NCI-H748 (cell line): ENCODE data around the gene FXYD6.

Experiments used
- DNase-seq: peaks from one replicate; lab custom pipeline; 2025; ENCODE audit not compliant: unreplicated experiment; lab: John Stamatoyannopoulos, UW

FXYD6 gene

DNA sequence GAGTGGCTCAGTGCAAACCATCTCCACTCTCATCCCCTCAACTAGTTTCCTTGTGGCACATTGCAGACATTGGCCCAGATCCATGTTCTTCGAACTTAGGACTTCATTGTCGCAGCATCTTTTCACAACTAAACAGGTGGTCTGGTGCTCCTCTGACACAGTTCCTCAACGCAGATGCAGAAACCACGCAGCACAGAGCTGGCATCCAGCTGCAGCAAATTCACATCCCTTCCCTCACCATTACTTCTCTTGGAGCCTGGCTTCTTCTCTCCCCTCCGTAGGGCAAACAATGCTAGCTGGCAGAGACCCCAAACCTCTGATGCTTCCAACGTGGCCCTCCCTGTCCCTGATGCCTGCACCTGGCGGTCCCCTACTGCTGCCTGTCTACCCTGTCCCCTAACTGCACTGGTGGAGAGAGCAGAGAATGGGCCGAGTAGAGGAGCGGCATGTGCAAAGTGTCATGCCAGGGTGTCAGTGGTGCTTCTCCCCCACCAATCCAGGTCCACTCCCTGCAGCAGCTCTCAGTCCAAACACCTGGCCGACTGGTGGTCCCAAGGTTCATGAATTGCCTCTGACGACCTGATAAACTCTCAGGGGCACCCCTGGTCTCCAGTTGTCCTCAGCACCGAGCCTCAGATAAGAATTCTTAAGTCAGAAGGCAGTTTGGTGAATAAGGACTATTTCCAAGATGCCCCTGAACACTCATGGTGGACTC is 34.6 kb upstream of the FXYD6 start:
- no peak for DNase-seq

- no peak for DNase-seq
Observed at GRCh38 chr11:117910525-117910924, 34.1 kb upstream of the FXYD6 start.

DNA sequence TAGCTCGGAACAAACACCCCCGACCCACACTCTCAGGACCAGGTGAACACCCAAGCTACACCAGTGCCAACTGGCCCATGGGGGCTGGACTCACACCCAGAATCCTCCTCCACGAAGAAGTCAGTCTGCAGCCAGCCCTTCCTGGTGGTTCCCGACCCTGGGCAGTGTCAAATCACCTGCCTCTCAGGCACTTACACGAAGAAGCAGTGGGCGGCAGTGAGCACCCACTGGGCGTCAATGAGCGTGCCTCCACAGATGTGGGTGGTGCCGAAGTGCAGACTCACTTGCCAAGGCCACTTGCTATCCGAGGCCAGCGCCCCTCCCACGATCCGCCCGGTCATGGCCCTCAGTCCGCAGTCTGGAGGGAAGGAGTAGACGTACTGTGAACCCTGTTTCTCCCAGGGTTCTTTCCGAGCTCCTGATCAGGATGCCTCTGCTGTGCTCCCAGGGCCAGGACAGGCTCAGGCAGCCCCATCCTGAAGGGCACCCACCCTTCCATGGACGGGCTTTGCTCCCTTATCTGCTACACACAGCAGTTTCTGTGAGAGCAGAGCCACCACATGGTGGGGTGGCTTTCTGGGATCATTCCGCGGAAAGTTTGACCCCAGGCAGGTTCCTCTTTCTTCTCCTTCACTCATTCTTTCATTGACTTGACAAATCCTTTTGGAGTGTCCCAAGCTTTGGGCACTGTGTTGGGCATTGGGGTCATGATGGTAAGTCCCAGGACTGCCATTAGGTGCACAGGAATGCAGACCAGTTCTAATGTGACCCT is 33.3 kb upstream of the FXYD6 start:
- no peak for DNase-seq

DNA sequence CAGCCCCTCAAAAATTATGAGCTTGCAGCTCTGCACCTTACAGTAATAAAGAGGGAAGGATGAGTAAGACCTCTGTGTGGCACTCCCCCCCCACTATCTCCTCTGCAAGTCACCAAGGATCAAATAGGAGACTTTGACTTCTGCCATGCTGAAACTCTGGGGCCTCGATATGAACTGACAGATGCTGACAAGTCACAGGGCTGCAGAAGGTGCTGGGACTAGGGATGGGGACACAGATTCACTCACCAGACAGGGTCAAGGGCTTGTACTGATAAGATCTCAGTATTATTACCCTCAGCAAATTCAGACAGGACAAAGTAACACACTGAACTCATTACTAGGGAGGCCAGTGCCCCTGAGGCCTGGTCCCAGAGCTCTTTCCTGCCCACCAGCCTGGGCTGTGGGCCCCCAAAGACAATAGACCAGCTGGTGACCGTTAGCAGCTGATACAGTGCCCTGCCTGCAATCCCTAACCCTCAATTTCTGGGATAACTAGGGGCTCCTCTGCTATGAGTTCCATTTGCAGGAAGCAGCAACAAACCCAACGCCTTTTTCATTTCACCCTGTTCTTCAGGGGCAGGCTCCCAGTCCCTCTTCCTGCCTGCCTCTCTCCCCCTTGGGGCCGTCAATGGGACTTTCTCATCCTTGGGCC is 32.6 kb upstream of the FXYD6 start:
- no peak for DNase-seq

DNA sequence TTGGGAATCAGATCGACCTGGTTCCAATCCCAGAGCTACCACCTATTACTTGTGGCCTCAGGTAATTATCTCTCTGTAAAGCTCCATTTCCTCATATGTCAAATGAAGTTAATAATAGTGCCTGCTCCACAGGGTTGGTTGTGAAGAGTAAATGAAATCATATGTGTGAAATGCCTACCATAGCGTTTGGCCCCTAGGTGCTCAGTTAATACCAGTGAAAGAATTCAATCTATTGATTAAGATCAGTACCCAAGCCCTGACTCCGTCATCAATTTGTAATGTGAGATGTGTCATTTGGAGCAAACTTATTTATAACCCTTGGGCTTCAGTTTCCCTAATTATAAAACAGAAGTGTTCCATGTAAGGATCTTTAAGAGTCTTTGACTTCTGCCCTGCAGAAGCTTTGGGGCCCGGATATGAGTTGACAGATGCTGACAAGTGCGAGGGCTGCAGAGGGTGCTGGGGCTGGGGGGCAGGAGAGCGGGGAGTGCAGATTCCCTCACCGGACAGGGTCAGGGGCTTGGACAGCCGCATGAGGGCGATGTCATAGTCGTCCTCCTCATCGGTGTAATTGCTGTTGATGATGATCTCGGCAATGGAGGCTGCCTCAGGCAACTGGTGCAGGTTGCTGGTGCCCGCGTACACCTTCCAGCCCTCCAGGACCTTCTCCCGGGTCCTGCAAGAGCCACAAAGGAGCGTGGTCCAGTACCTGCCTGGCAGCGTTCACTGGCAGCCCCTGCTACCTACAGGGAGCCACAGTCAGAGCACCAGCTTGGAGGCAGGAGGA is 31.8 kb upstream of the FXYD6 start:
- DNase-seq: no peak

DNA sequence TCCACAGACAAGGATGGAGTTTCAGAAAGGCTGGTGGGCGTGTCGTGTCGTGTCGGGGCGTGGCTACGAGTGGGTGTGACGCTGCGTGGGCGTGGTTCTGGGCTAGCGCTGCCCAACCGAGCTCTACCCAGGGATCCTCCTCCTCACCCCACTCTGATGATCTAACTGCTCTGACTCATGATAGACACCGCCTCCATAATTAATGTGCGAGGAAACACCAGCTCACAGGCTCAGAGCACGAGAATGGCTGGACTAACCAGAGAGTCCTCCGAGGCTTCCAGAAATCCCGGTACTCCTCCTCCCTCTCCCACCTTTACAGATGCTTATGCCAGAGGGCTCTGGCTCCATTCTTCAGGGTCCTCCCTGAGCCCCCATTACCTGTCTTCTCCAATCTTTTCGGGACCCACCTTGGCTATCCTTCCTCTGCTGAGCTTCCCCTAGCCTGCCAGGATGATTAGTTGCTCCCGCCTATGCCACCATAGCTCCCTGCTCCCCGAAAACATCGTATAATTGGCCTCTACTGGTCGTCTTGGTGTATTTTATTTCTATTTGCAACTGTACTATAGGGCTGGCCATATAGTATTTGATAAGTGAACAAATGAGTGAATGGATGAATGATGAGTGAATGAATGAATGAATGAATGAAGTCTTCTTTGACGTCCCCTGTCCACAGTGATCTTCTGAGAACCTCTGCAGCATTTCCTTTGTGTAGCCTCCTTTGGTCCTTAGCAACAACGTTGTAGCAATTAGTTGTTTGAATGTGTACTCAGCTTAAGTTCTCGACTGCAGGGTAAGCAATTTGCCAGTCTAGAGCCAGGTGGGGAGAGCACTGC is 31.0 kb upstream of the FXYD6 start:
- peak; percentile 94 for DNase-seq

DNA sequence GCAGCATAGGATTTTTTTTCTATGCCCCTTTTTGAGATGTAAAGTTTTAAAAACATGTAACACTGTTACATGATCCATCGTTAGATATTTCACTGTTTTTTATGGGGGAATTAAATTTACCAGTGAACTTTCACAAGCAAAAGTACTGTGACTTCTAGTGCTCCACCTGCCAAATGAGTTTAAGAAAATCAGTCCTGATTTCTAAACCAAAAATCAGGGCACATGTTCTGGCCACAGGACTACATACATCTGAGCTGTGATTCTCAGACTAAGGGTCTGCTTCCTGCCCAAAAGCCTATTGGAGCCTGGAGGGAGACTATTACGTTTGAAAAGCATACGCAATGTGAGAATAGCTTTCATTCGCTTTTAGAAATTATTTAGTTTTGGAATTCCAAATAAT is 30.3 kb upstream of the FXYD6 start:
- DNase-seq: no peak

GRCh38 chr11:117906126-117906525 is 29.7 kb upstream of the FXYD6 start:
- no peak for DNase-seq

GRCh38 chr11:117905524-117905923 is 29.1 kb upstream of the FXYD6 start:
- no peak for DNase-seq

- no peak for DNase-seq
Observed at GRCh38 chr11:117903505-117904382, 27.3 kb upstream of the FXYD6 start.

- DNase-seq: no peak
Observed at GRCh38 chr11:117902001-117902845, 25.8 kb upstream of the FXYD6 start.

DNA sequence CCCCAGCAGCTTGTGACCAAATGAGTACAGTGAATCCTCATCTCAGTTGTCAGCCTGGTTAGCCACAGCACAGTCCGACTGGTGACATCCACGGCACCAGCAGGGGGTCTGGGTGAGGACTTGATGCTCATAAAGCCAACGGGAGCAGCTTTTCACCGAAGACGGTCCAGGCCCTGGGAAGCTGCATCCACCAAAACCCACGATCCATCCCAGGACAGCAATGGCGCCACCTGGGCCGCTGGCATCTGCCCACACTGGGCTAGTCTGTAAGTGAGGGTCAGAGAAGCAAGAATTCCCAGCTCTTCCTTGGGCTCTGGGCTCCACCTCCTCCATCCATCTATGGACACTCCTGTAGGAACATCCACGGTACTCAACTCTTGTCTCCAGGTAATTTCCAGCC is 25.1 kb upstream of the FXYD6 start:
- no peak for DNase-seq

DNA sequence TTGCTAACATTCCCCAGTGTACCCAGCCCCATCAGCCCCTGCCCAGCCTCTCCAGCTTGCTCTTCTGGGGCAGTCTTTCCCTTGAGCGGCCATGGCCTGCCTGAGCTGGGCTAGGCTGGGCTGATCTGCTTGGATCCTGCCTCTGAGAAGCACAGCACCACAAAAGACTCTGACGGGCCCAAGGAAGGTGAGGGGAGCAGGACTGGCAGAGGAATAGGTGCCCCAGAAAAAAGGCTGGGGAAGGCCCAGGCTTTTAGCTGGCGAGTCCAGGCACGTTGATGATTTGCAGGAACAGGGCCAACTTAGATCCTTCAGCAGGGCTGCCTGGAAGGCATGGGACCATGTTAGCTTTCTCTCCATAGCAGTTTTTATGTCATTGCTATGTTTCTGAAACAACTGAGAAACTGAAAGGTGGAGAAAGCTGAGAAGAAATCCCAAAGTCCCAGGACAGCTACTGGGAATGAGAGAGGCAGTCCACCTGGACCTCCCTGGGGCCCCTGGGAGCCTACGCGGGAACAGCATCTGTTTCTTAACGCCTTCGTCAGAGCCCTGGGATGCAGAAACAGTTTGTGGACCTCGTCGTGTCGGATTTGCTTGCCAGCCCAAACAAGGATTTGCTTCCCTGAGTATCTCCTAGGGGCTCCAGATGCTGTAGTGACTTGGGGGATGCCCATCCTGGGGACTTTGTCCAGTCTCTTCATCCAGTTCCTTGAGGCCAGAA is 24.4 kb upstream of the FXYD6 start:
- no peak for DNase-seq

DNA sequence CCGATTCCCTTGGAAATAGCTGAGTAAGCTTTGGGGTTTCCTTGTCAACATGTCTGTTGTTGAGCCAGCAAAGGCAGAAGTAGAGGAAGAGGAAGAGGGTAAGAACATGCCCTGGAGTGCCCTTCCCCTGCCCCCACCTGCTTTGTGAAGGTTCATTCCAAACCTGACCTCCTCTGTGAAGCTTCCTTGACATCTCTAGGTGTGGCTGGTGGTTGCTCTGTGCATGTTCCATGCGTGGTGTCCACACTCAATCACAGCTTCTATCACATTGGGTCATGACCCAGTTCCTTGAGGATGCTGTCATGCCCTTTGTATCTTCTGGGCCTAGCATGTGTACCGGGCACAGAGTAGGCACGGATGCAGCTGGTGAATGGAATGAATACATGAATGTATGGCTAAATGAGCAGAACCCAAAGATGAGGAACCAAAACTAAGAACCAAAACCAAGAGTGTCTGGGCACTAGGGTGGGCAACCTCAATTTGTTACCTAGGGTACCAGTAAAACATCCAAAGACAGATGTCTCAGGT is 23.7 kb upstream of the FXYD6 start:
- DNase-seq: no peak

GRCh38 chr11:117898059-117898458 is 21.6 kb upstream of the FXYD6 start:
- no peak for DNase-seq

GRCh38 chr11:117892651-117893050 is 16.2 kb upstream of the FXYD6 start:
- DNase-seq: no peak

DNA sequence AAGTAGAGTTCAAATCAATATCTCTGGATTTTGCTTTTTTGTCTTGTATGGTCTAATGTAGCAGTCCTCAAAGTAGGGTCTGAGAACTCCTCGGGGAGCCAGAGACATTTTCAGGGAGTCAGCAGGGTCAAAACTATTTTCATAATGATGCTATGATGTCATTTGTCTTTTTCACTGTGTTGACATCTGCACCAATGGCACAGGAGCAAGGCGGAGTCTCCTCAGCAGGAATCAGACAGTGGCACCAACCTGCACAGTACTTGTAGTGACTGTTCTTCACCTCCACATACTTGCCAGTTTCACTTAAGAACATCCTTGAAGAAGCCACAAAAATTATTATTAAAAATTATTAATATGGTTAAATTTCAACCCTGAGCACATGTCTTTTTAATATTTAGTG is 14.9 kb upstream of the FXYD6 start:
- no peak for DNase-seq

- no peak for DNase-seq
Observed at GRCh38 chr11:117888139-117888566, 11.7 kb upstream of the FXYD6 start.
